SH-SY5Y (cell line): ENCODE results near the gene HLA-A.

Source experiments
- GATA2 ChIP-seq: IDR thresholded peaks from 2 replicates; pipeline ENCODE4 v1.6.1; 2011; ENCODE audit warnings: mild to moderate bottlenecking, low read depth, low read length
- GATA3 ChIP-seq: IDR thresholded peaks from 2 replicates; pipeline ENCODE4 v1.6.1; 2011; ENCODE audit warnings: low read depth, mild to moderate bottlenecking, low read length, moderate library complexity

Gene HLA-A

DNA sequence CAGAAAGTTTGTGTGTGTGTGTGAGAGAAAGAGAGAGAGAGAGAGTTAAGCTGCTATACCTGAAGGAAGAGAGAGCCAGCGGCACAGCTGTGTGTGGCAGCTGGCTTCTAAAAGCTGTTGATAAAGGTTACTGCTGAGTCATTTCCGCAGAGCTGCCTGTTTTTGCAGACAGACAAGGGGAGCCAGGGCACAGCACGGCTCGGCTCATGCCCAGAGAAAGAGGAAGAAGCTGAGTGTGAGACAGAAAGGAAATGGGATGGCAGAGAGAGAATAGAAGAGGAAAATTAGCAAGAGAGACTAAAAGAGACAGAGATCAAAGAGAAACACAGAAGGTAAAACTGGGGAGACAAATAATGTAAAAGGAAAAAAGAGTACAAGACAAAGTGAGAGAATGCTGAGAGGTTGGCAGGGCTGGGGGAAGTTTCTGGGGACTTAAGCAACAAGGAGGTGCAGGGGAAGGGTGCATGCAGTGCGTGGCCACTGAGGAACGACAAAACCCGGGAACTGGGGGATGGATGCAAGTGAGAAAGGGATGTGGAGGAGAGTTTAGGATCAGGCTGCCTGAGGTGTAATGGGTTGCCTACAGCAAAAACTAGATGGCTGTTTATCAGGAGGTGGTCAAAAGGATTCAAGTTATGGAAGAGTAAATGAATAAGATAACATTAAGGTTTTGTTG lies 22.7 kb downstream of the HLA-A start:
- no peak for TF ChIP-seq GATA2
- no peak for TF ChIP-seq GATA3

- TF ChIP-seq GATA2 (no peak), GATA3 (no peak)
These were observed 23.2 kb downstream of the HLA-A start for GRCh38 chr6:29965563-29965872.

- TF ChIP-seq GATA3 (no peak), GATA2 (no peak)
These were observed 23.7 kb downstream of the HLA-A start for GRCh38 chr6:29965873-29966601.

GRCh38 chr6:29967379-29968010 lies 25.2 kb downstream of the HLA-A start:
- TF ChIP-seq GATA2, result no peak
- no peak for TF ChIP-seq GATA3

DNA sequence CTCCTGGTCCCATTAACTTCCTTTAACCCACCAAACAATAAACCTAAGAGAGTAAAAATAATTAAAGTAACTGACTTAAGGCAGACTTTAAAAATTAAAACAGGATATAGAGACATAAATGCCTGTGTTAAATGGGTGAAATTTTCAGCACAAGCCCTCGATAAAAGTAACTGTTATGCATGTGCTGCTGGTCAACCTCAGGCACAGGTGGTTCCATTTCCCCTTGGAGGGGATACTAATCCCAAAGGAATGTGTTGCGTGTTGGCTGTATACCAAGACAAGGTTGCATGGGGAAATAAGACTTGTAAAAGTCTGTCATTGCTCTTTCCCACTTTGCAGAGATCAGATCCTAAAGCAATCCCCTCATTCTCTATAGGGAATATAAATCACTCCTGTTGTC lies 25.8 kb downstream of the HLA-A start:
- TF ChIP-seq GATA2 (no peak), GATA3 (no peak)

- no peak for TF ChIP-seq GATA2
- TF ChIP-seq GATA3, result no peak
These were observed 26.6 kb downstream of the HLA-A start for GRCh38 chr6:29968905-29969304.

- TF ChIP-seq GATA2 (no peak), GATA3 (no peak)
These were observed 28.4 kb downstream of the HLA-A start for GRCh38 chr6:29970711-29971110.

GRCh38 chr6:29974901-29975560 lies 32.7 kb downstream of the HLA-A start:
- TF ChIP-seq GATA3 (no peak), GATA2 (no peak)

GRCh38 chr6:29975561-29975907 lies 33.2 kb downstream of the HLA-A start:
- TF ChIP-seq GATA2 (no peak), GATA3 (no peak)

DNA sequence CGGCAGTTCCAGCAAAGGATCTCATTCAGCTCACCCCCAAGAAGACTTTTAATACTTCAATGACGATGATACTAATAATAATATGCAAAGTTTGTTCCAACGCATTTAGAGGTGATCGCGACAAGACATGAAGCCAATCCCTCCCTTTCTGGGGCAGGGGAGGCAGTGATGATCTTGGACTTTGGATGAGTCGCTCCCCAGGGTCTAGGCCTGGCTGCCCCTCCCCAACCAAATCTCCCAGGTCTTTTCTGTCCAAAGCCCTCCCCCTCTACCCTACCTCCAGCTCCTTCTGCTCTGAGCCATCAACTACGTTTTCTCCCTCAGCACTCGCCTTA lies 33.9 kb downstream of the HLA-A start:
- TF ChIP-seq GATA3, result no peak
- no peak for TF ChIP-seq GATA2

DNA sequence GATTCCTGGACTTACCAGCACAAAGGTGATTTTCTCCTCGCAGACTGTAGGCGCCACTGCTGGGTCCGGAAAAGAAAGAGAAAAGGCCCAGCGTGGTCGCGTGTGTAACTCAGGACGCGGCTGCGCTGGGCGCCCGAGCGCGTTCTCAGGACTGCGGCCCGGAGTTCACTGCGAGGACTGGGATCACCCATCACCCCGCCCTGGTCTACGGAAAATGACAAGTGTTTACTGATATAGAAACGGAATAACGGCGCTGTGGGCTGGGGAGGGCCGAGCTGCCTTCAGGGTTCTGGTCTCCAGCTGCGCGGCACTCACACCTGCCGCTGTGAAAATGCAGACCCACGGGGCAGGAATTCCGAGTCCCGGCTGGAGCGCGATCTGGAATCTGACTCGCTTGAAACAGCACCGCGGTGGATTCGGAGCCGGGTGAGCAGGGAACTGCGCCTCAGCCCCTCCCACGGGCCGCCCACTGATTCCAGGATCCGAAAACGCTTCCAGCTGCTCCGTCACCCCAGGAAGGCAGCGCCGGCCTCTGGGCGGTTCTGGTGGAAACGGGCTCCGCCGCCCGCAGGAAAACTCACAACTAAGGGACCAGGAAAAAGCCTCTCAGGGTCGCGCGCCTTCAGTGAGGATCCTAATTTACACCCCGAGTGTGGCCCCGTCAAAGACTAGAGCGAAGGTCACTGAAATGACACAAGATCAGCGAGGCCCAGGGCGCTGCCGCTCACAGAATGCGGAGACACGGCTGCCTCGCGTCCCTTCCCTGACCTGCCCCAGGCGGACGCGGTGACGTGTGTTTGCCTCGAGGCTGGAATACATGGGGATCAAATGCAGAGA lies 34.5 kb downstream of the HLA-A start:
- TF ChIP-seq GATA3 (no peak), GATA2 (no peak)

GRCh38 chr6:29977425-29977727 lies 35.0 kb downstream of the HLA-A start:
- TF ChIP-seq GATA3 (no peak), GATA2 (no peak)

- TF ChIP-seq GATA3 (no peak), GATA2 (no peak)
These were observed 38.2 kb downstream of the HLA-A start for GRCh38 chr6:29980511-29980910.

DNA sequence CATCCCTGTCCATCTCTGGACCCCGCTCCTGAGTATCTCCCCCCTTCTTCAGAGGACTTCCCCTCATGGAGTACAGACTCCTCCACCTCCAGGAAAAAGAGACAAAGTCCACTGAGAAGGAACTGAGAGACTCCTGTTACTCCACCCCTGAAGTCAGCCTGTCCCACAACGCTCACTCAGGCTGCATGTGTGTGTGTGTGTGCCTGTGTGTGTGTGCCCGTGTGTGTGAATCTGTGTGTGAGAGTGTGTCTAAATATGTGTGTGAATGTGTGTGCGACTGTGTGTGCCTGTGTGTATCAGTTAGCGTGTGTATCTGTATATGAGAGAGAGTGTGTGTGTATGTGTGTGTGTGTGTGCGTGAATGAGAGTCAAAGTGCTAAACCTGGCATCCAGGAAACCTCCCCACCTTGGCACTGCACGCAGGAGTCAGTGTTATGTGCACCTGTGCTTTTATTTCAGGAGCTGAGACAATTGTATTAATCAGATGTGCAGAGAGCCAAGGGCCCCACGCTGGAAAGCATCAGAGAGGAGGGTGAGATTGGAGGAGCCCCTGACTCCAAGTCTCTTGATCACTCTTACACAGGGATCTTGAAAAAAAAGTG lies 39.0 kb downstream of the HLA-A start:
- TF ChIP-seq GATA3 (no peak), GATA2 (no peak)
